H1 (cell line): Measurements from ENCODE around the gene MBNL1.

Source experiments
- ASH2L ChIP-seq: fragments of 200-600, 300-600 bp; sonication (generic); IDR thresholded peaks from one replicate; pipeline ENCODE4 v1.7.1; 2017; ENCODE audit warnings: low read length
- BACH1 ChIP-seq: IDR thresholded peaks from 2 replicates; pipeline ENCODE4 v1.6.1; 2012; ENCODE audit warnings: low read length, improper control_type of control experiment
- CEBPB ChIP-seq: IDR thresholded peaks from 2 replicates; pipeline ENCODE4 v1.6.1; 2012; ENCODE audit warnings: low read depth, low read length
- CHD2 ChIP-seq: IDR thresholded peaks from 2 replicates; pipeline ENCODE4 v1.6.1; 2012; ENCODE audit warnings: low read length, improper control_type of control experiment
- EP300 ChIP-seq, 2 experiments: IDR thresholded peaks; 1 replicate in 1 of 2; 2 replicates in 1 of 2; pipeline ENCODE4 v1.6.1; 2011 to 2012; ENCODE audit warnings: low read depth in 2 of 2, low read length in 2 of 2, mild to moderate bottlenecking in 2 of 2, borderline replicate concordance in 1 of 2, inconsistent platforms in 1 of 2, moderate library complexity in 1 of 2
- HDAC2 ChIP-seq, 2 experiments: fragments of 300-600 bp in 1 of 2; sonication (generic) in 1 of 2; IDR thresholded peaks; 2 replicates each; pipeline ENCODE4 v1.6.1; 2011 to 2012; ENCODE audit warnings: low read depth in 2 of 2, low read length in 2 of 2, mild to moderate bottlenecking in 2 of 2, moderate library complexity in 2 of 2, borderline replicate concordance in 1 of 2, inconsistent platforms in 1 of 2
- POLR2A ChIP-seq, 2 experiments: IDR thresholded peaks; 1 replicate in 1 of 2; 2 replicates in 1 of 2; pipeline ENCODE4 v1.6.1; 2011; ENCODE audit warnings: low read depth in 2 of 2, low read length in 2 of 2, mild to moderate bottlenecking in 2 of 2; ENCODE audit errors: control extremely low read depth in 1 of 2
- SP2 ChIP-seq: IDR thresholded peaks from 2 replicates; pipeline ENCODE4 v1.6.1; 2012; ENCODE audit warnings: mild to moderate bottlenecking, low read length, inconsistent platforms
- TF ChIP-seq, protein P1 (sequence below), 3 experiments: IDR thresholded peaks; 1 replicate in 2 of 3; 2 replicates in 1 of 3; pipeline versions ENCODE4 v1.5.1 to v1.6.1; 2011; ENCODE audit warnings: low read length in 3 of 3, mild to moderate bottlenecking in 3 of 3, inconsistent platforms in 2 of 3, low read depth in 1 of 3, moderate library complexity in 1 of 3; ENCODE audit not compliant: insufficient read depth in 1 of 3; ENCODE audit errors: control extremely low read depth in 1 of 3
- TF ChIP-seq, protein P2 (sequence below): IDR thresholded peaks from 2 replicates; pipeline ENCODE4 v1.6.1; 2011; ENCODE audit warnings: low read depth, mild to moderate bottlenecking, low read length; ENCODE audit not compliant: insufficient read depth
- TF ChIP-seq, protein P3 (sequence below): IDR thresholded peaks from 2 replicates; pipeline ENCODE4 v1.6.1; 2012; ENCODE audit warnings: inconsistent platforms

DNA sequence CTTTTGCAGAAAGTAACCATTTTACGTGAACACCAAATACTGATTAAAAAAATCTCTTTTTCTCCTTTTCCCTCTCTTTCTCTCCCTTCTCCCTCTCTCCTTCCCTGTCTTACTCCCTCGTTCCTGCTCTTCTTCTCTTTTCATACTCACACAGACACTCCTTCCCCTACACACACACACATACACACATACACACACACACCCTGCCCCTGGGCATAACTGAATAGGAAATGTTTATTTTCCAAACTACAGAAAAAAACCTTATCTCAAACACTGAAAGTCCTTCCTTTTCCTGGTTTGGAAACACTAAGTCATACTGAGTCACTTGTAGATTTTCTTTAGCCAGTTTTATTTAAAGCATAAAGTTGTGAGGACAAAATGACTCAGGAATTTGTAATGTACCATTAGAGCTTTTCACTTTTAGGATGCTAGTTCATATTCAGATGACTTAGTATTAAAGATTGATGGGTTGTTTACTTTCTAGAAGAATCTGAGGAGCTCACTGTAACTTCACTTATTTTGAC is 62.4 kb downstream of the MBNL1 start:
- TF ChIP-seq, protein P1, sequence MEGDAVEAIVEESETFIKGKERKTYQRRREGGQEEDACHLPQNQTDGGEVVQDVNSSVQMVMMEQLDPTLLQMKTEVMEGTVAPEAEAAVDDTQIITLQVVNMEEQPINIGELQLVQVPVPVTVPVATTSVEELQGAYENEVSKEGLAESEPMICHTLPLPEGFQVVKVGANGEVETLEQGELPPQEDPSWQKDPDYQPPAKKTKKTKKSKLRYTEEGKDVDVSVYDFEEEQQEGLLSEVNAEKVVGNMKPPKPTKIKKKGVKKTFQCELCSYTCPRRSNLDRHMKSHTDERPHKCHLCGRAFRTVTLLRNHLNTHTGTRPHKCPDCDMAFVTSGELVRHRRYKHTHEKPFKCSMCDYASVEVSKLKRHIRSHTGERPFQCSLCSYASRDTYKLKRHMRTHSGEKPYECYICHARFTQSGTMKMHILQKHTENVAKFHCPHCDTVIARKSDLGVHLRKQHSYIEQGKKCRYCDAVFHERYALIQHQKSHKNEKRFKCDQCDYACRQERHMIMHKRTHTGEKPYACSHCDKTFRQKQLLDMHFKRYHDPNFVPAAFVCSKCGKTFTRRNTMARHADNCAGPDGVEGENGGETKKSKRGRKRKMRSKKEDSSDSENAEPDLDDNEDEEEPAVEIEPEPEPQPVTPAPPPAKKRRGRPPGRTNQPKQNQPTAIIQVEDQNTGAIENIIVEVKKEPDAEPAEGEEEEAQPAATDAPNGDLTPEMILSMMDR (IDR thresholded peaks at IDR 0.05; ENCODE audit: control extremely low read depth in 1 of 3, insufficient read depth in 1 of 3, low read depth in 1 of 3, low read length in 3 of 3): no peak
- TF ChIP-seq ASH2L (no peak), CEBPB (no peak), POLR2A (IDR thresholded peaks at IDR 0.05; ENCODE audit: control extremely low read depth in 1 of 2, low read depth in 2 of 2, low read length in 2 of 2) (no peak), EP300 (IDR thresholded peaks at IDR 0.05; ENCODE audit: borderline replicate concordance in 1 of 2, low read depth in 2 of 2, low read length in 2 of 2) (no peak), BACH1 (no peak), CHD2 (no peak), HDAC2 (IDR thresholded peaks at IDR 0.05; ENCODE audit: borderline replicate concordance in 1 of 2, low read depth in 2 of 2, low read length in 2 of 2) (no peak), SP2 (no peak)
- TF ChIP-seq, protein P2, sequence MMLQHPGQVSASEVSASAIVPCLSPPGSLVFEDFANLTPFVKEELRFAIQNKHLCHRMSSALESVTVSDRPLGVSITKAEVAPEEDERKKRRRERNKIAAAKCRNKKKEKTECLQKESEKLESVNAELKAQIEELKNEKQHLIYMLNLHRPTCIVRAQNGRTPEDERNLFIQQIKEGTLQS: no peak
- TF ChIP-seq, protein P3, sequence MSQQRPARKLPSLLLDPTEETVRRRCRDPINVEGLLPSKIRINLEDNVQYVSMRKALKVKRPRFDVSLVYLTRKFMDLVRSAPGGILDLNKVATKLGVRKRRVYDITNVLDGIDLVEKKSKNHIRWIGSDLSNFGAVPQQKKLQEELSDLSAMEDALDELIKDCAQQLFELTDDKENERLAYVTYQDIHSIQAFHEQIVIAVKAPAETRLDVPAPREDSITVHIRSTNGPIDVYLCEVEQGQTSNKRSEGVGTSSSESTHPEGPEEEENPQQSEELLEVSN: no peak
